Activated naive CD4-positive, alpha-beta T cell treated with anti-CD3 and anti-CD28 coated beads, Interleukin-2, amount 10 ng/mL, durations not matched to agents 7 days and 5 days (primary cell): ENCODE measurements around the gene EPB41L4A.
A peak's percentile ranks its signal among the peaks of the same experiment; 100 is the strongest.

Experiments used
- CTCF ChIA-PET: fragments of 350-600 bp; sonication (Branson Sonifier 250); formaldehyde crosslinking; loops from one replicate; lab custom pipeline; 2021; ENCODE audit warnings: antibody characterized with exemption; lab: Charles Lee
- DNase-seq: peaks from one replicate; pipeline ENCODE4 v3.0.0-alpha.2; 2020
- H3K27ac Mint-ChIP-seq: one replicate; pipeline ENCODE4 v1.8.0; 2021; ENCODE audit warnings: mild to moderate bottlenecking, moderate library complexity, mixed read lengths
- H3K27me3 Mint-ChIP-seq: one replicate; pipeline ENCODE4 v1.8.0; 2021; ENCODE audit warnings: mild to moderate bottlenecking, mixed read lengths
- H3K36me3 Mint-ChIP-seq: one replicate; pipeline ENCODE4 v1.8.0; 2021; ENCODE audit warnings: mixed read lengths
- H3K4me1 Mint-ChIP-seq: one replicate; pipeline ENCODE4 v1.8.0; 2021; ENCODE audit warnings: mixed read lengths
- H3K4me3 Mint-ChIP-seq: one replicate; pipeline ENCODE4 v1.8.0; 2021; ENCODE audit warnings: mild to moderate bottlenecking, moderate library complexity, mixed read lengths
- H3K9me3 Mint-ChIP-seq: one replicate; pipeline ENCODE4 v1.8.0; 2021; ENCODE audit warnings: mixed read lengths

Gene EPB41L4A

DNA sequence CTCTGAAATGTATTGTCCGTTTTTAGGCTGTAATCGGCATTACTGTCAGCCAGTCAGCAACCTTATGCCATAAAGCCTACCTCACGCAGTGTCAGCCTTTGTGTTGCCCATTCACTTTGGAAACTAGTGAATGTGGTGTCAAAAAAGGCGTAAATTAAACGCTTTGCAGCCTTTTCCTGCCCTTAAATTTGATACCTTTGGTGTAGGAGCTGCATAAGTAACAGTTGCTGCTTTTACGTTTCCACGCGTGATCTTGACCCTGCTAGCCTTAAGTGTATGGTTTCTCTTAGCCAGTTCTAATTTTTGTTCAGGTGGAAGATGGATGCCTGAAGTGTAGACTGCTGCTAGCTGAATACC, 257.7 kb downstream of the EPB41L4A start:
- CTCF ChIA-PET: interaction anchor here (0.9 to 5.7 kb wide), 4 partner anchors 9 to 630 kb away, joined by 3 to 29 read pairs (median 5); no protein-coding TSS in a partner anchor
- Mint-ChIP-seq H3K4me3 (peak overlapping the region; percentile 88), H3K36me3 (peaks cover 32% of the 10 kb centered on the region), H3K27ac (peak overlapping the region; percentile 90), H3K9me3 (no peaks in the 10 kb centered on the region), H3K27me3 (peaks cover 17% of the 10 kb centered on the region), H3K4me1 (peaks cover 28% of the 10 kb centered on the region)
- no peak for DNase-seq

- peak overlapping the region; percentile 88 for H3K4me3 Mint-ChIP-seq
- peaks cover 26% of the 10 kb centered on the region for H3K36me3 Mint-ChIP-seq
- H3K4me1 Mint-ChIP-seq: peaks cover 28% of the 10 kb centered on the region
- peak; percentile 91 for DNase-seq
- H3K27ac Mint-ChIP-seq: peak overlapping the region; percentile 90
- CTCF ChIA-PET: interaction anchor here (0.6 to 5.7 kb wide), 6 partner anchors 10 to 1021 kb away, joined by 3 to 29 read pairs (median 3); no protein-coding TSS in a partner anchor
- no peaks in the 10 kb centered on the region for H3K9me3 Mint-ChIP-seq
- H3K27me3 Mint-ChIP-seq: peaks cover 17% of the 10 kb centered on the region
These were observed 258.3 kb downstream of the EPB41L4A start for GRCh38 chr5:112160652-112161391.

DNA sequence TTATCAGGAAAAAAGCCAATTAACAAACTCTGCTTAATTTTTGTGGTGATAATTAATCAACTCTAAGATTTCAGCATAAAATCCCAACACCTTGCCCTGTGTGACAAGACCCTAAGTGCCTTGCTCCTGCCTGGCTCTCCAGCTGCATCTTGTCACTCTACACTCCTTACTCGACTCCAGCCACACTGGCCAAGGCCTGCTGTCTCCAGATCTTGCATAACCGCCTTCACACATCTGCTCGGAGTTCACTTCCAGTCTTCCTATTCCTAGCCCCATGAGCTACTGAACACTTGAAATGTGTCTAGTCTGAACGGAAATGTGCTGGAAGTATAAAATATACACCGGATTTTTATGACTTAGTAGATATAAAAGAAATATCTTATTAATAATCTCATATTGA, 259.6 kb downstream of the EPB41L4A start:
- H3K27me3 Mint-ChIP-seq: peaks cover 17% of the 10 kb centered on the region
- H3K4me3 Mint-ChIP-seq: no peak overlapping the region
- no peaks in the 10 kb centered on the region for H3K9me3 Mint-ChIP-seq
- no peak overlapping the region for H3K27ac Mint-ChIP-seq
- H3K36me3 Mint-ChIP-seq: peaks cover 21% of the 10 kb centered on the region
- CTCF ChIA-PET: interaction anchor here (0.8 kb wide), 1 partner anchor 16 kb away, joined by 3 read pairs; no protein-coding TSS in a partner anchor
- peaks cover 28% of the 10 kb centered on the region for H3K4me1 Mint-ChIP-seq
- no peak for DNase-seq

- no peaks in the 10 kb centered on the region for H3K36me3 Mint-ChIP-seq
- CTCF ChIA-PET: no interaction called here
- no peak overlapping the region for H3K27ac Mint-ChIP-seq
- no peaks in the 10 kb centered on the region for H3K9me3 Mint-ChIP-seq
- DNase-seq: no peak
- H3K27me3 Mint-ChIP-seq: peaks cover 23% of the 10 kb centered on the region
- no peak overlapping the region for H3K4me3 Mint-ChIP-seq
- peaks cover 6% of the 10 kb centered on the region for H3K4me1 Mint-ChIP-seq
These were observed 262.9 kb downstream of the EPB41L4A start for GRCh38 chr5:112156211-112156610.

- H3K9me3 Mint-ChIP-seq: no peaks in the 10 kb centered on the region
- CTCF ChIA-PET: no interaction called here
- H3K4me3 Mint-ChIP-seq: no peak overlapping the region
- peaks cover 17% of the 10 kb centered on the region for H3K27me3 Mint-ChIP-seq
- DNase-seq: no peak
- no peaks in the 10 kb centered on the region for H3K36me3 Mint-ChIP-seq
- peaks cover under 1% of the 10 kb centered on the region for H3K4me1 Mint-ChIP-seq
- no peak overlapping the region for H3K27ac Mint-ChIP-seq
These were observed 264.0 kb downstream of the EPB41L4A start for GRCh38 chr5:112154940-112155686.

GRCh38 chr5:112149727-112150126, 269.4 kb downstream of the EPB41L4A start:
- no peak overlapping the region for H3K4me3 Mint-ChIP-seq
- no peaks in the 10 kb centered on the region for H3K36me3 Mint-ChIP-seq
- peaks cover 6% of the 10 kb centered on the region for H3K27me3 Mint-ChIP-seq
- CTCF ChIA-PET: interaction anchor here (0.7 to 1.5 kb wide), 2 partner anchors 599 to 618 kb away, joined by 3 to 6 read pairs; no protein-coding TSS in a partner anchor
- no peak for DNase-seq
- H3K27ac Mint-ChIP-seq: no peak overlapping the region
- H3K4me1 Mint-ChIP-seq: no peaks in the 10 kb centered on the region
- no peaks in the 10 kb centered on the region for H3K9me3 Mint-ChIP-seq

DNA sequence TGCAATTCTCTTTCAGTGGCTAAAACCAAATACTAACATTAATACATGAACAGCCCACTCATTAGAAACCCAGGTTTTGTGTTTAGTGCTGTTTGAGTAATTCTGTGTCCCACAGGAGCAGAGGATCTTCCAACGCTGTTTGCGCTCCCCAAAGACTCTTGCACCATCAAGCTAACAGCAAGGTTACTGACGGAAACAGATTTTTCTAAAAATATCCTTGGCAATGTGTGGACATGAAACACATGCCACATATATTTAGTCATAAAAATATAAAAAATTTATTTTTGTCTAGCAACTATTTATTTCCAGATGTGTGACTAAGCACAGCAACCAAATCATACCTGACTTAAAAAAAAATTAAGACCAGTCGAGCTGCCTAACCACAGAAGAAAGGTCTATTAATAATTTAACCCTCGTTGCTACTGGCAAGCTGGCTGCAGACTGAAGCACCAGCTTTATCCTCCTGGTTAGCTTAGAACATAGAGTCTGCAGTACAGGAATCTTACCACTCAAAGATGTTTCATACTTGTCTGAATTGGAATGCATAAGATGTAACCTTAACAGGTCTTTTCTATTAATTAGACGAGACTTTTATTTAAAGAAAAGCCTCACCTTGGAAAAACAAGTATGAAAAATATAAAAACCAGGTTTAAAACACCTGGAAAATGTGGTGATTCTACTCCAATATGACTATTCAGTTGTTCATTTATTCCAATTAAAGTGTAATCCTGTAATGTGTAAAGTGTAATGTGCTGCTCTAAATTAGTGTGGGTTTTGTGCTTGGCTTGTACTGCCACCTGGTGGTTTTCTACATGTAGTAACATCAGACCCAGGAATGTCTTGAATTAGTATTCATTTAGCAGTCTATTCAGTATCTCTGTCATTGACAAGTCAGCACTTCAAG, 272.5 kb downstream of the EPB41L4A start:
- Mint-ChIP-seq H3K4me3 (no peak overlapping the region), H3K9me3 (no peaks in the 10 kb centered on the region), H3K27me3 (peaks cover 7% of the 10 kb centered on the region)

DNA sequence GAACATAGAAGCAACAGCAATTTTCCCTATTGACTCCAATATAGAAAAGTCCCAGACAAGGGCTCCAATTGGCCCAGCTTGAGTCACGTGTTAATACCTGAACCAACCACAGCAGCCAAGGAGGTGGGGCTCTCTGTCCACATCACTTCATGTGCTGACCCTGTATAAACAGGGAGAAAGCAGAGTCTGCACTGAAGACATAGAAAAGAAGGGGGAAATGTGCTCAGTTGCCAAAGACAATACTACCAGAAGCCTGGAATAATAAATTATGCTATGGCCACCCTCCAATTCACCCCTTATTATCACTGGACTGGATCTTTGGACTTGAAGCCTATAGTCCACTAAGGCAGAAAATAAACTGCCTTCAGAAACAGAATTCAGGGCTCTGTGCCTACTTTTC, 275.4 kb downstream of the EPB41L4A start:
- DNase-seq: no peak
- no peaks in the 10 kb centered on the region for H3K36me3 Mint-ChIP-seq
- no peaks in the 10 kb centered on the region for H3K9me3 Mint-ChIP-seq
- H3K4me3 Mint-ChIP-seq: no peak overlapping the region
- H3K4me1 Mint-ChIP-seq: no peaks in the 10 kb centered on the region
- H3K27ac Mint-ChIP-seq: no peak overlapping the region
- CTCF ChIA-PET: interaction anchor here (1.0 to 1.1 kb wide), 2 partner anchors 592 to 593 kb away, joined by 3 to 4 read pairs; no protein-coding TSS in a partner anchor
- H3K27me3 Mint-ChIP-seq: peaks cover 9% of the 10 kb centered on the region

More for the DNA sequence above, 272.5 kb downstream of the EPB41L4A start:
- no peak overlapping the region for H3K27ac Mint-ChIP-seq
- no peaks in the 10 kb centered on the region for H3K4me1 Mint-ChIP-seq
- DNase-seq: peak; percentile 72
- H3K36me3 Mint-ChIP-seq: no peaks in the 10 kb centered on the region
- CTCF ChIA-PET: interaction anchor here (0.7 to 4.1 kb wide), 8 partner anchors 324 to 990 kb away, joined by 3 to 22 read pairs (median 4); no protein-coding TSS in a partner anchor

DNA sequence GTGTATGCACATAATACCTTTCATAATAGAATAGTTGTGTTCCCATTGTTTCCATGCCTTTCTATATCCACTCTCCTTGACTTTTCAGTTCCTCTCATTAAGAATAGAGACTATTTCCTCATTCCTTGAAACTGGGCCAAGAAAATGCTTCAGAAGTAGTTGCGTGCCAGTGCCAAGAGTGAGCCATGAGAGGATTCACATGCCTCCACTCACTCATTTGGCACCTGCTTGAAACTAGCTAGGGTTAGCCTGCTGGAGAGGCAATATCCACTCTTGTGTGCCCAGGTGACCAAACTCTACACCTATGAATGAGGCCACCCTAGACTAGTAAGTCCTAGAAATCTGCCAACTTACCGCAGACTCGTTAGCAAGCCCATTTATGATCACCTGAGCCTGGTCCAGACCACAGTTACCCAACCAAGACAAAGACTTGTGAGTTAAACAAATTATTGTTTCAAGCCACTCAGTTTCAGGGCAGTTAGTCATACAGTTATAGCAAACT, 276.3 kb downstream of the EPB41L4A start:
- DNase-seq: no peak
- Mint-ChIP-seq H3K36me3 (no peaks in the 10 kb centered on the region), H3K27ac (no peak overlapping the region), H3K9me3 (no peaks in the 10 kb centered on the region), H3K4me3 (no peak overlapping the region), H3K4me1 (no peaks in the 10 kb centered on the region), H3K27me3 (peaks cover 9% of the 10 kb centered on the region)
- CTCF ChIA-PET: interaction anchor here (0.9 to 1.3 kb wide), 4 partner anchors 11 to 593 kb away, joined by 3 to 4 read pairs (median 4); no protein-coding TSS in a partner anchor

DNA sequence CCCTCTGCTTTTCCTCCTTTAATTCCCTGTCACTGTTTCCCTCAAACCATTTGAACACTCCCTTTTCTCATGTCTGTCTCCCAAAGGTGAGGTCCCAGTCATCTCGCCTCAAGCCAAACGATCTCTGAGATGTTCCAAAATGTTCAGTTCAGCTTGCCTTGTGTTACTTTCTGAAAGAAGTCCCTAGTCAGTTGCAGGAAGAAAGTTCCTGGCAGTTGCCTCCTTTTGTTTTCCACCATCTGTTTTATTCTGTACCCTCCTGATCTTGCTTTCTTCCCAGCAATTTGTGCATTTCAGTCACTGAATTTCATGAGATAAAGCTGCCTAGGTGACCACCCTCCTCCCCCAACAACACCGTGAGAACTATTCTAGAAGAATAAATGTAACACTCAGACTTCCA, 277.5 kb downstream of the EPB41L4A start:
- Mint-ChIP-seq H3K27me3 (peaks cover 15% of the 10 kb centered on the region), H3K4me1 (peaks cover 7% of the 10 kb centered on the region)
- CTCF ChIA-PET: interaction anchor here (0.9 to 1.3 kb wide), 2 partner anchors 456 to 592 kb away, joined by 3 to 4 read pairs; no protein-coding TSS in a partner anchor

GRCh38 chr5:112138526-112138925, 280.6 kb downstream of the EPB41L4A start:
- CTCF ChIA-PET: no interaction called here
- no peak for DNase-seq
- no peak overlapping the region for H3K27ac Mint-ChIP-seq
- H3K9me3 Mint-ChIP-seq: no peaks in the 10 kb centered on the region
- H3K27me3 Mint-ChIP-seq: peaks cover 15% of the 10 kb centered on the region
- no peaks in the 10 kb centered on the region for H3K36me3 Mint-ChIP-seq
- H3K4me1 Mint-ChIP-seq: peaks cover 7% of the 10 kb centered on the region
- H3K4me3 Mint-ChIP-seq: no peak overlapping the region

More for the DNA sequence above, 277.5 kb downstream of the EPB41L4A start:
- Mint-ChIP-seq H3K9me3 (no peaks in the 10 kb centered on the region), H3K27ac (no peak overlapping the region), H3K36me3 (no peaks in the 10 kb centered on the region), H3K4me3 (no peak overlapping the region)
- DNase-seq: no peak

- Mint-ChIP-seq H3K27ac (no peak overlapping the region), H3K4me1 (peaks cover 7% of the 10 kb centered on the region), H3K9me3 (peaks cover 2% of the 10 kb centered on the region), H3K36me3 (no peaks in the 10 kb centered on the region), H3K4me3 (no peak overlapping the region), H3K27me3 (peaks cover 10% of the 10 kb centered on the region)
- no peak for DNase-seq
- CTCF ChIA-PET: no interaction called here
These were observed 282.3 kb downstream of the EPB41L4A start for GRCh38 chr5:112136773-112137172.

GRCh38 chr5:112127861-112128260, 291.2 kb downstream of the EPB41L4A start:
- no peaks in the 10 kb centered on the region for H3K4me1 Mint-ChIP-seq
- CTCF ChIA-PET: no interaction called here
- no peaks in the 10 kb centered on the region for H3K36me3 Mint-ChIP-seq
- no peak for DNase-seq
- H3K27ac Mint-ChIP-seq: no peak overlapping the region
- H3K9me3 Mint-ChIP-seq: peaks cover 2% of the 10 kb centered on the region
- H3K4me3 Mint-ChIP-seq: no peak overlapping the region
- H3K27me3 Mint-ChIP-seq: peaks cover 5% of the 10 kb centered on the region
